ENCODE results near the gene MLLT6. TPM values are rescaled to one million over a fixed set of nuclear protein-coding genes. Genes with fewer than 3 reads are reported as not detected.

Gene MLLT6
- total RNA-seq, 1 experiment from 2014 or later, result 127 TPM

- H3K79me2 ChIP-seq (ENCODE audit: low read depth), result no peaks in the 10 kb centered on the region
- H2AFZ ChIP-seq, result no peak overlapping the region
- TF ChIP-seq CTCF (conservative IDR thresholded peaks at IDR 0.05), result no peak
- no peak for TF ChIP-seq EZH2 (IDR thresholded peaks at IDR 0.05; ENCODE audit: low read depth)
- no peaks in the 10 kb centered on the region for H3K36me3 ChIP-seq (ENCODE audit: low read depth)
- no peak overlapping the region for H3K4me3 ChIP-seq
- H3K4me1 ChIP-seq (replicated peaks; ENCODE audit: insufficient read depth), result 0 out of 2 replicates have a peak, but pooled peaks cover 10% of the 10 kb centered on the region
- no TSS peak for BruUV-seq (replicated peaks)
- intact Hi-C loops (cut with micrococcal nuclease; ENCODE audit: unreplicated experiment), result no loop called here
- H3K9me2 ChIP-seq (ENCODE audit: insufficient read depth), result no peaks in the 10 kb centered on the region
- no peak overlapping the region for H3K4me2 ChIP-seq
- no peak for DNase-seq
- no peaks in the 10 kb centered on the region for H3K9me3 ChIP-seq (ENCODE audit: insufficient read depth, low read depth)
- H4K20me1 ChIP-seq (ENCODE audit: insufficient read depth), result no peaks in the 10 kb centered on the region
- H3K27me3 ChIP-seq (ENCODE audit: insufficient read depth, low read depth), result no peaks in the 10 kb centered on the region
- POLR2A ChIA-PET (ENCODE audit: unreplicated experiment), result no interaction called here
- H3K27ac ChIP-seq, result no peak overlapping the region
- CTCF ChIA-PET, result interaction anchor here (0.6 kb wide), 1 partner anchor 61 kb away, joined by 3 read pairs; no protein-coding TSS in a partner anchor
- peaks cover 9% of the 10 kb centered on the region; the same call in 1 of the 2 replicates for H3F3A ChIP-seq (ENCODE audit: insufficient read depth, low read depth)
Observed at GRCh38 chr17:38685491-38685890, 19.6 kb upstream of the MLLT6 start.

- H3K79me2 ChIP-seq (ENCODE audit: low read depth), result no peaks in the 10 kb centered on the region
- H2AFZ ChIP-seq, result no peak overlapping the region
- no peak for DNase-seq
- CTCF ChIA-PET, result no interaction called here
- H3K4me3 ChIP-seq, result no peak overlapping the region
- 0 out of 2 replicates have a peak, but pooled peaks cover 10% of the 10 kb centered on the region for H3K4me1 ChIP-seq (replicated peaks; ENCODE audit: insufficient read depth)
- H3K9me3 ChIP-seq (ENCODE audit: insufficient read depth, low read depth), result no peaks in the 10 kb centered on the region
- TF ChIP-seq EZH2 (IDR thresholded peaks at IDR 0.05; ENCODE audit: low read depth) (no peak), CTCF (conservative IDR thresholded peaks at IDR 0.05) (no peak)
- H3K9me2 ChIP-seq (ENCODE audit: insufficient read depth), result no peaks in the 10 kb centered on the region
- intact Hi-C loops (cut with micrococcal nuclease; ENCODE audit: unreplicated experiment), result no loop called here
- POLR2A ChIA-PET (ENCODE audit: unreplicated experiment), result interaction anchor here (0.6 kb wide), 1 partner anchor 623 kb away, joined by 8 read pairs; no protein-coding TSS in a partner anchor
- BruUV-seq (replicated peaks), result no TSS peak
- no peak overlapping the region for H3K4me2 ChIP-seq
- H3K27ac ChIP-seq, result no peak overlapping the region
- no peaks in the 10 kb centered on the region for H3K36me3 ChIP-seq (ENCODE audit: low read depth)
- peaks cover 4% of the 10 kb centered on the region; the same call in 1 of the 2 replicates for H3F3A ChIP-seq (ENCODE audit: insufficient read depth, low read depth)
- H3K27me3 ChIP-seq (ENCODE audit: insufficient read depth, low read depth), result no peaks in the 10 kb centered on the region
- no peaks in the 10 kb centered on the region for H4K20me1 ChIP-seq (ENCODE audit: insufficient read depth)
Observed at GRCh38 chr17:38687286-38687685, 17.8 kb upstream of the MLLT6 start.

- H3K4me2 ChIP-seq, result no peak overlapping the region
- POLR2A ChIA-PET (ENCODE audit: unreplicated experiment), result no interaction called here
- no peak overlapping the region for H3K4me3 ChIP-seq
- intact Hi-C loops (cut with micrococcal nuclease; ENCODE audit: unreplicated experiment), result no loop called here
- BruUV-seq (replicated peaks), result no TSS peak
- CTCF ChIA-PET, result no interaction called here
- no peaks in the 10 kb centered on the region for H3K36me3 ChIP-seq (ENCODE audit: low read depth)
- H3K9me3 ChIP-seq (ENCODE audit: insufficient read depth, low read depth), result no peaks in the 10 kb centered on the region
- no peaks in the 10 kb centered on the region for H3K79me2 ChIP-seq (ENCODE audit: low read depth)
- no peak for TF ChIP-seq EZH2 (IDR thresholded peaks at IDR 0.05; ENCODE audit: low read depth)
- no peak for TF ChIP-seq CTCF (conservative IDR thresholded peaks at IDR 0.05)
- H2AFZ ChIP-seq, result no peak overlapping the region
- no peak overlapping the region for H3K27ac ChIP-seq
- peaks cover 4% of the 10 kb centered on the region; the same call in 1 of the 2 replicates for H3F3A ChIP-seq (ENCODE audit: insufficient read depth, low read depth)
- no peak for DNase-seq
- H3K4me1 ChIP-seq (replicated peaks; ENCODE audit: insufficient read depth), result 0 out of 2 replicates have a peak, but pooled peaks cover 10% of the 10 kb centered on the region
- H3K9me2 ChIP-seq (ENCODE audit: insufficient read depth), result no peaks in the 10 kb centered on the region
- H3K27me3 ChIP-seq (ENCODE audit: insufficient read depth, low read depth), result no peaks in the 10 kb centered on the region
- no peaks in the 10 kb centered on the region for H4K20me1 ChIP-seq (ENCODE audit: insufficient read depth)
Observed at GRCh38 chr17:38690386-38690785, 14.7 kb upstream of the MLLT6 start.

All from PC-9 (cell line).